Endothelial cell of hepatic sinusoid (primary cell): Measurements from ENCODE around the gene DCXR.

Experiments used
- in situ Hi-C: cut with HindIII; loops from 2 replicates; pipeline ENCODE4 v1.10.0; 2017; ENCODE audit warnings: low sequenced_read_pairs

DCXR gene

DNA sequence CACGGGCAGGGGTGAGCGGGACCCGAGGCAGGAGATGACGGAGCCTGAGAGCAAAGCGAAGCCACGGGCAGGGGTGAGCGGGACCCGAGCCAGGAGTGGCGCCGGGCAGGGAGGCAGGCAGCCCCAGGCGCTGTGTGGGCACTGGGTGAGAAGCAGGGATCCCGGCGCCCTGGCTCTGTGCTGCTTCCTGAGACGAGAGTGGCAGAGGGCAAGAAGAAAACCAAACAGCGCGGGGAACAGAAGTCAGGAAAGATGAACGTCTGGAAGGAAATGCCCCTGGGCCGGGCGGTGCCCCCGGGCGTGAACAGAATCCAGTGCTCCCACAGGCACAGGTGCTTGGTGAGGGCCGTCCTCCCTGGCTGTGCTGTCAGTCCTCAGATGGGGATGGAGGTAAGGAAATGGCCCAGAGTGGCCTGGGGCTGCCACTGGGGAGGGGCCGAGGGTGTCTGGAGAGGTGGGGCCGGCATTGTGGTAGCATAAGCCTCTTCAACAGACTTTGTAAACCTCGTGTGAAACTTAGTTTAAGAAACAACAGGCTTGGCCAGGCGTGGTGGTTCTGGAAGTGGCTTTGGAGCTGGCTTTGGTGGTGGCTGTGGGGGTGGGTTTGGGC lies 50.2 kb downstream of the DCXR start:
- in situ Hi-C loops: no loop called here

DNA sequence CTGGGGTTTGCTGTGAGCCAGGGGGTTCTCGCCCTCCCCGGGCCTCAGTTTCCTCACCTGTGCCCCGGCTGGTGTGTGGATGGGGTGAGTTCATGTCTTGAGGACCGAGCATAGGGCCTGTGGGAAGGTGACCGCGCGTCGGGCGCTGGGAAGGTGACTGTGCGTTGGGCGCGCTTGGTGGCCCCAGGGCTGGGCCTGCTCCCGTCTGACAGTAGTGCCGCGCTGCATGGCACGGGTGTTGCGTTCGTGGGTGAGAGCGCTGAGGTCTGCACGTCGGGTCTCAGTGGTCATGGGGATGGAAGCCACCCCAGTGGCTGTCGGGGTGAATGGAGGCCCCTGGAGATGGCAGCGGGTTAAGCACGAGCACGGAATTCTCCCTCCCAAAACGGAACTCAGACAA lies 50.9 kb downstream of the DCXR start:
- in situ Hi-C loops: no loop called here
